ENCODE measurements around the gene LIG1. TPM values are rescaled to one million over a fixed set of nuclear protein-coding genes. Genes with fewer than 3 reads are reported as not detected.

LIG1 gene
- total RNA-seq, 3 donors from 2014 or later = 77.5 to 103 (median 102) TPM

GRCh38 chr19:48158210-48158790 lies 11.8 kb downstream of the LIG1 start:
- Mint-ChIP-seq H3K4me1 (ENCODE audit: low read depth) (no peaks in the 10 kb centered on the region), H3K9me3 (no peaks in the 10 kb centered on the region), H3K4me3 (no peak overlapping the region), H3K36me3 (ENCODE audit: insufficient read depth) (peaks cover 29% of the 10 kb centered on the region), H3K27me3 (ENCODE audit: low read depth) (no peaks in the 10 kb centered on the region)
- ATAC-seq (no peak), DNase-seq (no peak)

GRCh38 chr19:48154003-48154402 lies 16.1 kb downstream of the LIG1 start:
- peaks cover 26% of the 10 kb centered on the region for H3K36me3 Mint-ChIP-seq (ENCODE audit: insufficient read depth)

GRCh38 chr19:48152551-48152950 lies 17.6 kb downstream of the LIG1 start:
- Mint-ChIP-seq H3K4me3 (no peak overlapping the region), H3K36me3 (ENCODE audit: insufficient read depth) (peaks cover 29% of the 10 kb centered on the region), H3K4me1 (ENCODE audit: low read depth) (peaks cover 2% of the 10 kb centered on the region), H3K9me3 (no peaks in the 10 kb centered on the region), H3K27me3 (ENCODE audit: low read depth) (no peaks in the 10 kb centered on the region)
- peak; percentile 71 for DNase-seq
- peak in 1 of 2 donors; percentile 52 for ATAC-seq

More at GRCh38 chr19:48154003-48154402, 16.1 kb downstream of the LIG1 start:
- no peaks in the 10 kb centered on the region for H3K27me3 Mint-ChIP-seq (ENCODE audit: low read depth)
- H3K9me3 Mint-ChIP-seq = no peaks in the 10 kb centered on the region
- ATAC-seq (no peak), DNase-seq (no peak)
- H3K4me3 Mint-ChIP-seq = no peak overlapping the region
- peaks cover 2% of the 10 kb centered on the region for H3K4me1 Mint-ChIP-seq (ENCODE audit: low read depth)

GRCh38 chr19:48149430-48149829 lies 20.7 kb downstream of the LIG1 start:
- DNase-seq = no peak
- no peak for ATAC-seq
- peaks cover 19% of the 10 kb centered on the region for H3K36me3 Mint-ChIP-seq (ENCODE audit: insufficient read depth)
- peaks cover 2% of the 10 kb centered on the region for H3K4me1 Mint-ChIP-seq (ENCODE audit: low read depth)
- no peaks in the 10 kb centered on the region for H3K27me3 Mint-ChIP-seq (ENCODE audit: low read depth)
- H3K9me3 Mint-ChIP-seq = no peaks in the 10 kb centered on the region
- H3K4me3 Mint-ChIP-seq = no peak overlapping the region

GRCh38 chr19:48148576-48148975 lies 21.6 kb downstream of the LIG1 start:
- peaks cover 24% of the 10 kb centered on the region for H3K36me3 Mint-ChIP-seq (ENCODE audit: insufficient read depth)
- no peaks in the 10 kb centered on the region for H3K27me3 Mint-ChIP-seq (ENCODE audit: low read depth)
- DNase-seq (no peak), ATAC-seq (no peak)
- no peak overlapping the region for H3K4me3 Mint-ChIP-seq
- no peaks in the 10 kb centered on the region for H3K9me3 Mint-ChIP-seq
- H3K4me1 Mint-ChIP-seq (ENCODE audit: low read depth) = peaks cover 2% of the 10 kb centered on the region

- Mint-ChIP-seq H3K4me3 (no peak overlapping the region), H3K9me3 (no peaks in the 10 kb centered on the region), H3K36me3 (ENCODE audit: insufficient read depth) (peaks cover 28% of the 10 kb centered on the region), H3K27me3 (ENCODE audit: low read depth) (no peaks in the 10 kb centered on the region), H3K4me1 (ENCODE audit: low read depth) (peaks cover 2% of the 10 kb centered on the region)
- no peak for DNase-seq
- ATAC-seq = no peak
Measured at GRCh38 chr19:48147597-48148175, 22.5 kb downstream of the LIG1 start.

- DNase-seq = no peak
- peaks cover 36% of the 10 kb centered on the region for H3K36me3 Mint-ChIP-seq (ENCODE audit: insufficient read depth)
- no peaks in the 10 kb centered on the region for H3K27me3 Mint-ChIP-seq (ENCODE audit: low read depth)
- no peak overlapping the region for H3K4me3 Mint-ChIP-seq
- ATAC-seq = no peak
- no peaks in the 10 kb centered on the region for H3K4me1 Mint-ChIP-seq (ENCODE audit: low read depth)
- H3K9me3 Mint-ChIP-seq = no peaks in the 10 kb centered on the region
Measured at GRCh38 chr19:48139053-48139452, 31.1 kb downstream of the LIG1 start.

GRCh38 chr19:48137411-48137810 lies 32.7 kb downstream of the LIG1 start:
- ATAC-seq = no peak
- no peaks in the 10 kb centered on the region for H3K9me3 Mint-ChIP-seq
- no peaks in the 10 kb centered on the region for H3K4me1 Mint-ChIP-seq (ENCODE audit: low read depth)
- peaks cover 30% of the 10 kb centered on the region for H3K36me3 Mint-ChIP-seq (ENCODE audit: insufficient read depth)
- no peak for DNase-seq
- H3K4me3 Mint-ChIP-seq = no peak overlapping the region
- H3K27me3 Mint-ChIP-seq (ENCODE audit: low read depth) = no peaks in the 10 kb centered on the region

GRCh38 chr19:48136547-48136946 lies 33.6 kb downstream of the LIG1 start:
- ATAC-seq = no peak
- no peak for DNase-seq
- H3K9me3 Mint-ChIP-seq = no peaks in the 10 kb centered on the region
- H3K27me3 Mint-ChIP-seq (ENCODE audit: low read depth) = no peaks in the 10 kb centered on the region
- peaks cover 32% of the 10 kb centered on the region for H3K36me3 Mint-ChIP-seq (ENCODE audit: insufficient read depth)
- no peaks in the 10 kb centered on the region for H3K4me1 Mint-ChIP-seq (ENCODE audit: low read depth)
- H3K4me3 Mint-ChIP-seq = no peak overlapping the region

- no peaks in the 10 kb centered on the region for H3K4me1 Mint-ChIP-seq (ENCODE audit: low read depth)
- no peak overlapping the region for H3K4me3 Mint-ChIP-seq
- no peaks in the 10 kb centered on the region for H3K27me3 Mint-ChIP-seq (ENCODE audit: low read depth)
- peaks cover 34% of the 10 kb centered on the region for H3K36me3 Mint-ChIP-seq (ENCODE audit: insufficient read depth)
- no peaks in the 10 kb centered on the region for H3K9me3 Mint-ChIP-seq
- ATAC-seq (peak in 1 of 2 donors; percentile 25), DNase-seq (no peak)
Measured at GRCh38 chr19:48135411-48135810, 34.7 kb downstream of the LIG1 start.

GRCh38 chr19:48133094-48133493 lies 37.0 kb downstream of the LIG1 start:
- Mint-ChIP-seq H3K9me3 (no peaks in the 10 kb centered on the region), H3K36me3 (ENCODE audit: insufficient read depth) (peaks cover 36% of the 10 kb centered on the region), H3K27me3 (ENCODE audit: low read depth) (no peaks in the 10 kb centered on the region), H3K4me3 (no peak overlapping the region), H3K4me1 (ENCODE audit: low read depth) (no peaks in the 10 kb centered on the region)
- DNase-seq = no peak
- ATAC-seq = no peak

- ATAC-seq (no peak), DNase-seq (no peak)
- Mint-ChIP-seq H3K9me3 (no peaks in the 10 kb centered on the region), H3K27me3 (ENCODE audit: low read depth) (no peaks in the 10 kb centered on the region), H3K4me1 (ENCODE audit: low read depth) (no peaks in the 10 kb centered on the region), H3K36me3 (ENCODE audit: insufficient read depth) (peaks cover 49% of the 10 kb centered on the region), H3K4me3 (no peak overlapping the region)
Measured at GRCh38 chr19:48127561-48127960, 42.6 kb downstream of the LIG1 start.

GRCh38 chr19:48123907-48124651 lies 46.1 kb downstream of the LIG1 start:
- DNase-seq = no peak
- no peaks in the 10 kb centered on the region for H3K9me3 Mint-ChIP-seq
- H3K4me1 Mint-ChIP-seq (ENCODE audit: low read depth) = peaks cover 6% of the 10 kb centered on the region
- no peaks in the 10 kb centered on the region for H3K27me3 Mint-ChIP-seq (ENCODE audit: low read depth)
- H3K36me3 Mint-ChIP-seq (ENCODE audit: insufficient read depth) = peaks cover 56% of the 10 kb centered on the region
- H3K4me3 Mint-ChIP-seq = no peak overlapping the region
- ATAC-seq = peak; percentile 60 to 66

- Mint-ChIP-seq H3K9me3 (no peaks in the 10 kb centered on the region), H3K36me3 (ENCODE audit: insufficient read depth) (peaks cover 51% of the 10 kb centered on the region)
- ATAC-seq = no peak
Measured at GRCh38 chr19:48122421-48122820, 47.7 kb downstream of the LIG1 start.

GRCh38 chr19:48121909-48122371 lies 48.2 kb downstream of the LIG1 start:
- H3K9me3 Mint-ChIP-seq = no peaks in the 10 kb centered on the region
- H3K36me3 Mint-ChIP-seq (ENCODE audit: insufficient read depth) = peaks cover 47% of the 10 kb centered on the region
- H3K4me3 Mint-ChIP-seq = no peak overlapping the region
- peaks cover 13% of the 10 kb centered on the region for H3K4me1 Mint-ChIP-seq (ENCODE audit: low read depth)
- DNase-seq = no peak
- no peaks in the 10 kb centered on the region for H3K27me3 Mint-ChIP-seq (ENCODE audit: low read depth)
- ATAC-seq = peak in 1 of 2 donors; percentile 17

More at GRCh38 chr19:48122421-48122820, 47.7 kb downstream of the LIG1 start:
- peaks cover 12% of the 10 kb centered on the region for H3K4me1 Mint-ChIP-seq (ENCODE audit: low read depth)
- no peak overlapping the region for H3K4me3 Mint-ChIP-seq
- H3K27me3 Mint-ChIP-seq (ENCODE audit: low read depth) = no peaks in the 10 kb centered on the region
- no peak for DNase-seq

Data from activated T-cell treated with anti-CD3 and anti-CD28 coated beads, Interleukin-2, amount 50 U/mL, for 4 hours (primary cell).